Measurements from ENCODE around the gene PIH1D1.

DNA sequence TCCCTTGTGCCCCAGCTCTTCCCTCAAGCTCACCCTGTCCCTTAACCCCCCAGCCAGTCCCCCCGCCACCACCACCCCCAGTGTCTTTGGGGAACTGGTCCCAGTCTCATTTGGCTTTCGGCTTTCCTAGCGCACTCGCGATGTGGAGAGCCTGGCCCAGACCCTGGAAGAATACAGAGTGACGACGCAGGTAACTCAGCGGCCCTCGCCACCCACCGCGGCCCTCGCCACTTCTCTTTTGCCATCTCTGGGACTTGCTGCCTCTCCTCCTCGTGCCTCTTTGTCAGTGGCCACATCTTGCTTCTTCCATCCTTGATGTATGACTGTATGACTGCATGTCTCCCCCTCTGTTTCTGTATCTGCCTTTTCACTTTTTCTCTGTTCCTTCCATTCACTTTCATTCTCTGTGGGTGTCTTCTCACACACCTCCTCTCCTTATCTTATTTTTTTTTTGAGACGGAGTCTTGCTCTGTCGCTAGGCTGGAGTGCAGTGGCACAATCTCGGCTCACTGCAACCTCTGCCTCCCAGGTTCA is 44.1 kb downstream of the PIH1D1 start:
- TF ChIP-seq POLR2AphosphoS5 (IDR thresholded peaks at IDR 0.05; ENCODE audit: low read depth, low read length): no peak
- no peak for TF ChIP-seq POLR2A (IDR thresholded peaks at IDR 0.05; ENCODE audit: control extremely low read depth in 1 of 2, low read depth in 2 of 2, low read length in 2 of 2)
- no peak for TF ChIP-seq EP300 (IDR thresholded peaks at IDR 0.05; ENCODE audit: borderline replicate concordance in 1 of 2, low read depth in 2 of 2, low read length in 2 of 2)
- TF ChIP-seq, protein P1, sequence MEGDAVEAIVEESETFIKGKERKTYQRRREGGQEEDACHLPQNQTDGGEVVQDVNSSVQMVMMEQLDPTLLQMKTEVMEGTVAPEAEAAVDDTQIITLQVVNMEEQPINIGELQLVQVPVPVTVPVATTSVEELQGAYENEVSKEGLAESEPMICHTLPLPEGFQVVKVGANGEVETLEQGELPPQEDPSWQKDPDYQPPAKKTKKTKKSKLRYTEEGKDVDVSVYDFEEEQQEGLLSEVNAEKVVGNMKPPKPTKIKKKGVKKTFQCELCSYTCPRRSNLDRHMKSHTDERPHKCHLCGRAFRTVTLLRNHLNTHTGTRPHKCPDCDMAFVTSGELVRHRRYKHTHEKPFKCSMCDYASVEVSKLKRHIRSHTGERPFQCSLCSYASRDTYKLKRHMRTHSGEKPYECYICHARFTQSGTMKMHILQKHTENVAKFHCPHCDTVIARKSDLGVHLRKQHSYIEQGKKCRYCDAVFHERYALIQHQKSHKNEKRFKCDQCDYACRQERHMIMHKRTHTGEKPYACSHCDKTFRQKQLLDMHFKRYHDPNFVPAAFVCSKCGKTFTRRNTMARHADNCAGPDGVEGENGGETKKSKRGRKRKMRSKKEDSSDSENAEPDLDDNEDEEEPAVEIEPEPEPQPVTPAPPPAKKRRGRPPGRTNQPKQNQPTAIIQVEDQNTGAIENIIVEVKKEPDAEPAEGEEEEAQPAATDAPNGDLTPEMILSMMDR (IDR thresholded peaks at IDR 0.05; ENCODE audit: control extremely low read depth in 1 of 3, insufficient read depth in 1 of 3, low read depth in 1 of 3, low read length in 3 of 3): no peak
- TF ChIP-seq EZH2 (IDR thresholded peaks at IDR 0.05; ENCODE audit: low read depth, low read length, severe bottlenecking): no peak
- no peak for TF ChIP-seq SP1 (IDR thresholded peaks at IDR 0.05; ENCODE audit: low read depth, low read length)
- TF ChIP-seq CHD2 (IDR thresholded peaks at IDR 0.05; ENCODE audit: low read length): no peak
- TF ChIP-seq KDM1A (IDR thresholded peaks at IDR 0.05; ENCODE audit: borderline replicate concordance, low read length): no peak
- no peak for TF ChIP-seq HDAC2 (IDR thresholded peaks at IDR 0.05; ENCODE audit: borderline replicate concordance in 1 of 2, low read depth in 2 of 2, low read length in 2 of 2)

All from H1 (cell line).